ENCODE measurements around the gene UTS2B.

- TF ChIP-seq CTCF (IDR thresholded peaks at IDR 0.05; ENCODE audit: low read depth, low read length, missing input control) (no peak), JUND (IDR thresholded peaks at IDR 0.05) (no peak), SP1 (IDR thresholded peaks at IDR 0.05) (no peak), TAF1 (conservative IDR thresholded peaks at IDR 0.05) (no peak), MAX (IDR thresholded peaks at IDR 0.05) (no peak), GABPA (IDR thresholded peaks at IDR 0.05 in 1 of 2, conservative IDR thresholded peaks at IDR 0.05 in 1 of 2) (no peak), YY1 (IDR thresholded peaks at IDR 0.05) (no peak), EGR1 (IDR thresholded peaks at IDR 0.05; ENCODE audit: low read depth in 2 of 2) (no peak), RAD21 (IDR thresholded peaks at IDR 0.05) (no peak), RXRA (IDR thresholded peaks at IDR 0.05) (no peak), HNF4A (conservative IDR thresholded peaks at IDR 0.05) (no peak), FOXA1 (IDR thresholded peaks at IDR 0.05) (no peak)
- TF ChIP-seq, protein P1, sequence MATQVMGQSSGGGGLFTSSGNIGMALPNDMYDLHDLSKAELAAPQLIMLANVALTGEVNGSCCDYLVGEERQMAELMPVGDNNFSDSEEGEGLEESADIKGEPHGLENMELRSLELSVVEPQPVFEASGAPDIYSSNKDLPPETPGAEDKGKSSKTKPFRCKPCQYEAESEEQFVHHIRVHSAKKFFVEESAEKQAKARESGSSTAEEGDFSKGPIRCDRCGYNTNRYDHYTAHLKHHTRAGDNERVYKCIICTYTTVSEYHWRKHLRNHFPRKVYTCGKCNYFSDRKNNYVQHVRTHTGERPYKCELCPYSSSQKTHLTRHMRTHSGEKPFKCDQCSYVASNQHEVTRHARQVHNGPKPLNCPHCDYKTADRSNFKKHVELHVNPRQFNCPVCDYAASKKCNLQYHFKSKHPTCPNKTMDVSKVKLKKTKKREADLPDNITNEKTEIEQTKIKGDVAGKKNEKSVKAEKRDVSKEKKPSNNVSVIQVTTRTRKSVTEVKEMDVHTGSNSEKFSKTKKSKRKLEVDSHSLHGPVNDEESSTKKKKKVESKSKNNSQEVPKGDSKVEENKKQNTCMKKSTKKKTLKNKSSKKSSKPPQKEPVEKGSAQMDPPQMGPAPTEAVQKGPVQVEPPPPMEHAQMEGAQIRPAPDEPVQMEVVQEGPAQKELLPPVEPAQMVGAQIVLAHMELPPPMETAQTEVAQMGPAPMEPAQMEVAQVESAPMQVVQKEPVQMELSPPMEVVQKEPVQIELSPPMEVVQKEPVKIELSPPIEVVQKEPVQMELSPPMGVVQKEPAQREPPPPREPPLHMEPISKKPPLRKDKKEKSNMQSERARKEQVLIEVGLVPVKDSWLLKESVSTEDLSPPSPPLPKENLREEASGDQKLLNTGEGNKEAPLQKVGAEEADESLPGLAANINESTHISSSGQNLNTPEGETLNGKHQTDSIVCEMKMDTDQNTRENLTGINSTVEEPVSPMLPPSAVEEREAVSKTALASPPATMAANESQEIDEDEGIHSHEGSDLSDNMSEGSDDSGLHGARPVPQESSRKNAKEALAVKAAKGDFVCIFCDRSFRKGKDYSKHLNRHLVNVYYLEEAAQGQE (IDR thresholded peaks at IDR 0.05), result no peak
- TF ChIP-seq, protein P2, sequence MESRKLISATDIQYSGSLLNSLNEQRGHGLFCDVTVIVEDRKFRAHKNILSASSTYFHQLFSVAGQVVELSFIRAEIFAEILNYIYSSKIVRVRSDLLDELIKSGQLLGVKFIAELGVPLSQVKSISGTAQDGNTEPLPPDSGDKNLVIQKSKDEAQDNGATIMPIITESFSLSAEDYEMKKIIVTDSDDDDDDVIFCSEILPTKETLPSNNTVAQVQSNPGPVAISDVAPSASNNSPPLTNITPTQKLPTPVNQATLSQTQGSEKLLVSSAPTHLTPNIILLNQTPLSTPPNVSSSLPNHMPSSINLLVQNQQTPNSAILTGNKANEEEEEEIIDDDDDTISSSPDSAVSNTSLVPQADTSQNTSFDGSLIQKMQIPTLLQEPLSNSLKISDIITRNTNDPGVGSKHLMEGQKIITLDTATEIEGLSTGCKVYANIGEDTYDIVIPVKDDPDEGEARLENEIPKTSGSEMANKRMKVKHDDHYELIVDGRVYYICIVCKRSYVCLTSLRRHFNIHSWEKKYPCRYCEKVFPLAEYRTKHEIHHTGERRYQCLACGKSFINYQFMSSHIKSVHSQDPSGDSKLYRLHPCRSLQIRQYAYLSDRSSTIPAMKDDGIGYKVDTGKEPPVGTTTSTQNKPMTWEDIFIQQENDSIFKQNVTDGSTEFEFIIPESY (IDR thresholded peaks at IDR 0.05), result no peak
These were observed 31.1 kb upstream of the UTS2B start for GRCh38 chr3:191361456-191361855.

Data from liver (tissue), 3 donors.